UCSD-AML1 (cell line): ENCODE results near the gene TCF4.

Experiments used
- DNase-seq: peaks from one replicate; lab custom pipeline; 2025; ENCODE audit not compliant: unreplicated experiment; lab: John Stamatoyannopoulos, UW

Gene TCF4

DNA sequence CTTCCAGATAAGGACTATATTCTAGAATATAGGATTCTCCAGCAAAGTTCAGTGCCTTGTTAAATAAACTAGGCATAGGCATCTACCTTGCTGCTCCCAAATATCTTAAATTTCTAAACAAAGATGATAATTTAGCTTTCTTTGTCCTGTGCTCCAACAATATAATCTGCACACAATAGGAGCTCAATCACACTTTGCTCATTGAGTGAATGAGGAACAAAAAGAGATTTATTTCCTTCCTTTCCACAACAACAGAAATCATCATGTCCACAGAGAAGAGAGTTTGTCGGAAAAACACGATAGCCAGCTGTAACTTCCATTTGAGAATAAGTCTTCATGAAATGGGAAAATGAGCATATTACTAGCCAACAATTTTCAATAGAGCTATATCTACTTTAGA, 256.7 kb downstream of the TCF4 start:
- DNase-seq = no peak

DNA sequence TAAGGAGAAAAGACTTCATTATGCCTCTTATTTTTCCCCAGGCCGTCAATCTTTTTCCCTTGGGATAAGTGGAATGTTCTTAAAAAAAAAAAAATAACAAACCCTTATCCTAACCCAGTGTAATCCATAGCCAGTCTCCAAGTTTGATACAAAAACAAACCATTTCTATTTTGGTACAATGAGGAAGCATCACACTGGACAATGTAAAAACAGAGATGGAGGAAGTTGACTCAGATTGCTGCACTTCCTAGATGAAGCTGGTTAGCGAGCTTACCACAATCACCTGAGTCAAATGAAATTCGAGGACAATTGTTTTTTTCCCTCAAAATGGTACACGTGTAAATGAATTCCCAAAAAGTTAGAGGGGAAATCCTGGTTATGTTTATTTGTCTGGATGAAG, 259.7 kb downstream of the TCF4 start:
- no peak for DNase-seq

DNA sequence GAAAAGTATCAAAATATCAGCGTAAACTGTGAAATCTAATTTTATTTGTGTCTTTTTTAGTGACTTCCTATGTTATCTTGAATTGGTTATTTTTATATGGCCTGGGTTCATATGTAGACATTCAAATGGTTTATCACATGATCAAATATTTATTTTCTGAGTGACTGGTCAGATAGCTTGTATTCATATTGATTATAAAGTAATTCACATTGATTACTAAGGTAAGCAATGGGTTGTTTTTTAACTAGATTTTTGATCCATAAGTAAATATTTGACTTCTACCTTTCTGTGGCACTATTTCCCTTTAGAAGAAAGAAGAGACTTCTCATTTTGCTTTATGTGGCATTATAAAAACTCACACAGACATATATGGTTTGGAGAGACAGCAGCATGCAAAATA, 260.5 kb downstream of the TCF4 start:
- DNase-seq = no peak

DNA sequence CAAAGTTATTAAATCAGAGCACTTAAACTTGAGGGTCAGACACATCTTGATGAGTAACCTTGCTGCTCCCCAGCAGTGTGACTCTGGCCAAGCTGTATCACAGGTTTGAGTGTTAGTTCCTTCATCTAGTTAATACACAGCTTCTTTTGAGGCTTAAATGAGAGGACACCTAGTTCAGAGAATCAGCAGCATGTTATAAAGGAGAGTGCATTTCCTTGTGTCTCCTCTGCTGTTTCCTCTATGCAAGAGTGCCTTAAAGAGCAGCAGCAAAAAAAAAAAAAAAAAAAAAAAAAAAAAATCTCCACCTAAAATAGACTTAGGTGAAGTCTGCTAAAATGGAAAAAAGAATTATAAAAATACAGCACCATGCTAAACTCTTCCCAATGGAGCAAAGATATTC, 261.9 kb downstream of the TCF4 start:
- no peak for DNase-seq

DNA sequence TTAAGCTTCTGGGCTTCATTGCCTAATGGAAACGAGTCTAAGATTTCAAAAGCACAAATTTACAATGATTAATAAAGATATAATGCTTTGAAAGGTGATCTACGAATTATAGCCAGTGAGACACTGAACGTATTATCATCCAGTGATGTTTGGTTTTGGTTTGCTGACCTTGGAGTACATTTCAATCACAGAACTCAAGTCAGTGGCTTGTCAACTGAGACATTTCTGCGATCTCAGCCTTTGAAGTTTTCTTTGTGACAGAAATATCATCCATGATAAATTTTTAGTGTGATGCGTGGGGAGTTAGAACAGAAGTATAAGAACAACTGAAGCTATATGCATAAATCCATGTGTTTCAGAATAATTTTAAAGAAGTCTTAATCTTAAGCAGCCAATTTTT, 263.8 kb downstream of the TCF4 start:
- no peak for DNase-seq

DNA sequence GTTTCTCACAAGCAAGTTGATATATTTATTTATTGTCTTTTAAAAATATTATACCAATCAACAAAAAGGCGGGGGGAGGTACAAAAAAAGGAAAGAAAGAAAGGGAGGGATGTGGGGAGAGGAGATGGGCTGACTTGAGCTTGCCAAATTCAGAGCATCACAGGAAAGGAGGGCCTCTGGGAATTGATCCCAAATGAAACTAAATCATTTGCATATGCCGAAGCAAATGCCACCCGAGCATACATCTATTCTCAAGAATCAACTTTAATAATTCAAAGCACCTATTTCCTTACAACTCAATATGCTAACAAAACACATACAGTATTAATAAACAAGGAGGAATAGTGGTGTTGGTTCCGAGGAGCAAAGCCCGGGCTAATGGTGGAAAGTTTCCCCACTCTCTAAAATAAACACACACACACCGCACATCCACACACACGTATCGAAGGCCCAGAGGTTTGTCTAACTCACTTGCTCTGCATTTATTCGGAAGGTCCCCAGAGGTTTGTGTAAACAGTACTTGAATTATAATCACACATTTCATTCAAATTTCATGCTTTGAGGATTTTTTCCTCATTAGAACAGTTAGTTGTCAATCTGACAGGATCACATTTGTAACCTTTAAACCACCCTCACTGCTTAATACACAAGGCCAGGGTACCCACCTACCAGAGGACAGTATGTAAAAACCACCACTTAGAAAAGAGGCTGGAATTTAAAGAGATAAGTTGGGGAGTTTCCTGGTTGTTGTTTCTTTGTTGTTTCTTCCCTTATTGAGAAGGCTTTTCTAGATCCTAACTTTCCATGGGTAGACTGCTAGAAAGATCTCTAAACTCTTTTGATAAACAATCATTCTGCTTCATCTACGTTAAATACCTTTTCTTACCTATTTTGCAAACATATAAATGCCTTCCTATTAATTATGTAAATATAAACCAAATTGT, 264.7 kb downstream of the TCF4 start:
- DNase-seq = no peak

DNA sequence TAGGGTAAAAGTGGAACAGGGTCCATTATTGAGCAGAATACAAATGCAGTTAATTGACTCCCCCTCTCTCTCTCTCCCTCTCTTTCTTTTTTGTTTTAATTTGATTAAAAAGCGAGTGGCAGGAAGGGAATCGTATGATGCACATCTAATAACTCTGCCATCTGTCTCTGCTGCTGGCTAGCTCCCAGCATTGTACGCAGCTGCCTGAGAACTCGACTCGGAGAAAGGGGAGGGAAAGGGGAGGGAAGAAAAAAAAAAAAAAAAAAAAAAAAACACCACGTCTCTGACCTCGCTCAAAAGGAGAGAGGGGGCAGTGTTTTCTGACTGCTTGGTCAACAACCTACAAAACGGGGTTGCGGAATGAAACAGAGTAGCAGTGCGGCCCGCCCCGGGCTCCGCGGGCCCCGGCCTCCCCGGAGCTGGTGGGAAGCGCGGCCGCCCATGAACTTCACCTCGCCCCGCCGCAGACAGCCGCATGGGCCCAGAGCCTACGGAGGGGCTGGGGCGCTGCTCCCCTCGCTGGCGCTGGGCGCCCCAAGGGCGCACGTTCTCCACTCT, 265.7 kb downstream of the TCF4 start:
- no peak for DNase-seq

DNA sequence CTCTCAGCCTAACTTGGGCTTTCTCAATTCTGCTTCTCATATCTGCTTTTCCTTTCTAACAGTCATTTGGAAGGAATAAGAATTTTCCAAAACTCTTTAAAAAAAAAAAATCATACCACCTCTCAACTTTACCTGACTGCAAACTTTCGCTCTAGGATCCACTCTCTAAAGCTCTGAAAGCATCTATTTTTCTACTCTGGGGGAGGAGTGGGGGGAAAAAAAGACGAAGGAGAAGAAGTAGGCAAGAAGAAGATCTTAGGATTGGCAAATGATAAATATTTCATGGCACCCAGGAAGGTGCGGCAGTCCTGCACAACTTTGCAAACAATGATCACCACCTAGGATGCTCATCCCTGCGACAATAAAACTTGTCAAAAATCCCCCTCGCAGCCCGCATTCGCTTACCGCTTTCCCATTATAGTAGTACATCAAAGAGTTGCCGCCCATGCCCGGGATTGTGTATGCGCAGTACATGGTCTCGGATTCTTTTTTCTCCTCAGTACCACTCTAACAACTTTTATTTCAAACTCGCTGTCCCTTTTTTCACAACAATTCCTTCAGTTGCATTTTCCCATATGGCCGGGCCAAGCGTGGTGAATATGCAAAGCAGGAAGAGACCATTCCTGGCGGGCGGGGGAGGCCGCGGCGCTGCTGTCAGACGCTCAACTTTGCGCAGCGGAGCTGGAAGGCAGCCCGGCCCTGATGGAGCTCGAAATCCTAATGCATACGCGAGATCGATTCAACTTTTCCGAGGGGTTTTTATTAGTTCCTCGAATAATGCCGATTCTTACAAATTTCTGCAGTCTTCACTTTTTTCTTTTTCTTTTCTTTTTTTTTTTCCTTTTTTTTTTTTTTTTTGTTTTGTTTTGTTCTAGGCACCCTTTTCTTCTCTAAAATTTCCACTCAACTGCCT, 266.5 kb downstream of the TCF4 start:
- no peak for DNase-seq

DNA sequence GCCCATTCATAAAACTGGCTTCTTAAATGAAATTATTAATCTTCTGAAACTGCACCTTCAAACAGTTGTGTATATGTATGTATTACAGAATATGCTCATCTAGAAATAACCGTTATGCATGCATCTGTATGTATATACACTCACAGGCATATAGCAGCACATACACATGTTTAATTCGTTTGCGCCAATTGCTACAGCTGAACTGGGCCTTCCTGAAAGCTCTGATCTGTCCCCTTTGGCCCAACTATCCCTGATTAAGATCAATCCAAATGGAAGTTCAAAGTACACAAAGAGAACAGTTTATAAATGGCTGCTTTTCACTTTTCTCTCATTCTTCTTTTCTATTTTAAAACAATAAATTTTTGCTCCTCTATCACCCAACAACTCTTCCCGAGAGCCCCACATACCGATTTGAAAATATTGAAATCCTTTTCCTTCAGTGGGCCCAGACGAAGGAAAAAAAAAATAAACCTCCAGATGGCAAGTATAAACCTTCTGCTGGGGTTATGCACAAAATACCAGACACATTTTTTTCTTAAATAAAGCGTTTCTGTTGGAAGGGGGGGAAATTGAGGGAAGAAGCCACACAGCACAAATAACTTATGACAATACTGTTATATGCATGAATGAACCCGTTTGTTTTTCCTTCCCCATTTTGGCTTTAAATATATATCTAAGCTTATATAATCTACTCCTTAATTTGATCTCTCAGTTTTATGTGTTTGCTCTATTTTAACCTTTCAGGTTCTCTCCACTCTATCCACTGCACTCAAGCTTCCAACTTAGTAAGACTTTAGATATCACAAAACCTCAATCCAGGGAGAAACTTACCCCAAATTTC, 267.3 kb downstream of the TCF4 start:
- DNase-seq = no peak

DNA sequence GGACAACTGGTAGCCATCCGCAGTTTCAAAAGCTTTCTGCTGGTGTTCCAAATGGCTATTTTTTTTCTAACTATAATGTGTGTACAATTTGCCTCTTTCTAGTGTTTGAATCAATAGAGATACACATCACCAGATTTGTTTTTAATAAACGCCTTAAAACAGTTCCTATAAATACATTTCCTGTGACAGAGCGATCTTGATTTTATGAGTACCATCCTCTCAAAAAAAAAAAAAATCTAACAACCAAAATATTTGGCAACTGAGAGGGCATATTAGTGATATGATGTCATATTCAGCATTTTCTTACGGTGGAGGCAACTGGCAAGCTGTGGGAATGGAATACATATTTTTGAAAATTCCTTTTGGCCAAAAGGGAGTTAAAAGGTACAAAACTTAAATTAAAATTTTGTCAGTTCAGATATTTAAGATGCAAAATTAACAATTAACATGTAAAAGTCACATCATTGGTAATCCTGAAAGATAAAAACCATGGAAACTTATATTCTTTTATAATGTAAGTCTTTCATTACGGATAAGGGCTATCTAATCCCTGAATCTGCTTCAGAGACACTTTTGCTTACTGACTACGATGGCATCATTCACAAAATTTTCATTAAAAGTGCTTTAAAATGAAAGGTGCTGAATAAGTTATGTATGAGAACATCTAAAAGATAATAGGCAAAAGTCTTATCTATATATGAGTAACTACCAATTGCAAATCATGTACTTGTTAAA, 268.4 kb downstream of the TCF4 start:
- DNase-seq = no peak

DNA sequence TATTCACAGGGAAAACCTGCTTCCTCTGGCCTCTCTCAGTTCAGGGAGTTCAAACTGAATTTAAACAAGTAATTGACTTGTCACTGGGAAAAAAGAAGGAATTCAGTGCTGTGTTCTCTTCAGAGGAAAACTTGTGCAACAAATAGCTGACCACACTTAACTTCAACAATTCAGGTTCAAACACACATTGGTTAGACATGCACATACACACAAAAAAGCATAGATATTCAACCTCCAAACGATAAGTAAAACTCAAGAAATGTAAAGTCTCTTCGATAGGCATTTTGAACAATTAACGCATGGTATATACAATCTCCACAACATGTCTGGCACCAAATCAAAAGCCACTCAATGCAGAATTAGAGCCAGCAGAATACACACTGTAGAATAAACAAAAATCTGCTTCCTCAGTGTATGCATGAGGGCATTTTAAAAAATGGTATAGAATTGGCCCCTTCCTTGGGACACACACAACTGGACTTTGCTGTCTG, 269.0 kb downstream of the TCF4 start:
- no peak for DNase-seq

DNA sequence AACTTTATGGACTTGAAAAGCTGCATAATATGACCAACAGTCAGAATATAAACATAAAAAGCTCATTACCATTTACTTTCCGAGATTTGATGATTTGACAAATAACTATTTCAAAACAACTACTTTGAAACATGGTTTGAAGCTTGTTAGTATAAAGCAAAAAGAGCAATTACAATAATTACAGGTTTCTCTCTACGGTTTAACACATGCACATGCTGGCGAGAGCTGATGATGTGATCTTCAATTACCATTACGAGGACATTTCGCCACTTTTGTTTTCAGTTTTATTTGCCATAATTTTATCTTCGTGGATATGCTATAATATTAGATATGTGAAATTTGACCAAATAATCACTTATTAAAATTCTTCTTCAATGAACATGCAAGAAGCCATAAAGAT, 270.1 kb downstream of the TCF4 start:
- DNase-seq = no peak

DNA sequence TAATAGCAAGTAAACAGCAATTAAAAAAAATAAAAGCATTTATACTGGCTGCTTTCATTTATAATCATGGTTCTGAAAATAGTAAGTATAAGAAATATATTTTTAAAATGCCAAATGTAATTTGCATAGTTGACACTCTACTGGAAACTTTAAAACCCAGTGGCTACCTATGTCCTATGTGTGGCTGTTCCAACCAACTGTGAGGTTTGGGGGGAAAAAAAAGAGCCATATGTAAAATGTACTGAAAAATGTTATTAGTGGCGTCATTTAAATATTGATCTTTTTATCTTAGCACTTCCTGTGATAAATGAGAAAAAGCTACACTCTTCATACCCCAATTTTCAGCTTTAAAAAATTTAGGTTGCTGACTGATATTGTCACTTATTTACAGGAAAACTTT, 270.7 kb downstream of the TCF4 start:
- DNase-seq = no peak

DNA sequence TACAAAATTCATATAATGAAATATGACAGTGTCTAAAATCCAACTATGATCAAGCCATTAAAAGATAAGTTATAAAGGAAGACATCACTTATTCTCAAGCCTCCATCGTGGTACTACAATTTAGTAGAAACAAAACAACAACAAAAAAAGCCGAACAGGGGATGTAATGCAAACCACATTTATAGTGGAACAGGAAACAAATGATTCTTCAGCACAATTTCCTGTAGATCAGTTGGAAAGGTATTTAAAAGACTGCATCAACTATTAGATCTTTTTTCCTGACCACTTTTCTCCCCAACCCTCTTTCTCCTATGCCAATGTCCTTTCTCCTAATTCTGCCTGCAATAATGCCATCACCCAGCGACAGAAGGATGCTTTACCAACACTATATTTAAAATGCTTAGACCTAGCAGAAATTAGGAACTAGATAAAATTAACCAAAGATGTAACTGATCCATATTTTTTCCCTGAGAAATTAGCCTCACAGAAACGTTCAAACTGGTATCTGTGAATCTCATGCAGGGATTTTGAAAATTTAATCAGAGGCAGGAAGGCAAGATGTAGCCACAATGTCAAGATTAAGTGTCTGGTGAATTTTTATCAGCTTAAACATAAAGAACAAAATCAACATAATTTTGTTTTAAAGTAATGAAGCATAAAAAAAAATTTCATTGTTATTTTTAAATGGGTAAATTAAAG, 271.4 kb downstream of the TCF4 start:
- DNase-seq = no peak

DNA sequence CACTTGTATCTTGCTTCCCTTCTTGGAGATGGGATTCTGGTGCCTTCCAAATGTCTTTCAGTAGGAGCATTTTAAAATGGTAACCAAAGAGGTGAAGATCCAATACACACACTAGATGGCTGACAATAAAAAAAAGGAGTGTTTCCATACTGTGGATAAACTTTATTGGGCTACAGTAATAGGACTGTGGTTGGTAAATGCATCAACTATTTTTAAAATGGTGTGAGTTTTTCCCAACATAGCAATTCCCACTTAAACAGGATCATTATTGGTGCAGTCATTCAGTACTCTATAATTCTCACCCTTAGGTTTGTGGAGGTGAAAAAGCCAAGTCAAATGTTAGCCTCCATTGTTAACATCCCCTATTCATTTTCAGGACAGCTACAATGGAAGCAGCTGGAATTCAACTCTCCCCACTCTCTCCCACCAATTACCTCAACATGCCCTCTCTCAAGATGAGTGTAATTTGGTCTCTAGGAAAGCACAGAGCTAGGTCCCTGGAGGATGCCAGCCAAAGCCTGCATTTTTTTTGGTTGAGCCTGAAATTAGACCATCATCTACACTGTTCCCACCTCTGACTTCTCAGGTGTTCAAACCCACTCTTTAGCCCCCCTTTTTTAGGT, 273.3 kb downstream of the TCF4 start:
- no peak for DNase-seq

DNA sequence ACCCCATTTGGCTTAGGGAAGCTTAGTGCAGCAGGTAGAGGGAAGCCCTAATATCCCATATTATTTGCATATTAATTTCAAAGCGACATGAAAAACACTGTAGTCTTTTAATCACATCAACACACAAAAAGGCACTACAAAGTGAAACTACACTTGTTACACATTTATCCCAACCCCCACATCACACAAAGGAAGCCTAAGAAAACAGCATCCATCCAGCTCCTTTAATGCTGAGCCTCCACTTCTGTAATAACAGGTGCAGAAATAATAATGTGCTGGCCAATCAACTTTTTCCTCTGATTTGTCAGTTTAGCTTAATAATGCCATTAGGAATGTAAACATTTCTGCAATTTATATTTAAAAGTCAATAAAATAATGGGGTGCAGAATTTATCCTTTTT, 274.0 kb downstream of the TCF4 start:
- DNase-seq = no peak

DNA sequence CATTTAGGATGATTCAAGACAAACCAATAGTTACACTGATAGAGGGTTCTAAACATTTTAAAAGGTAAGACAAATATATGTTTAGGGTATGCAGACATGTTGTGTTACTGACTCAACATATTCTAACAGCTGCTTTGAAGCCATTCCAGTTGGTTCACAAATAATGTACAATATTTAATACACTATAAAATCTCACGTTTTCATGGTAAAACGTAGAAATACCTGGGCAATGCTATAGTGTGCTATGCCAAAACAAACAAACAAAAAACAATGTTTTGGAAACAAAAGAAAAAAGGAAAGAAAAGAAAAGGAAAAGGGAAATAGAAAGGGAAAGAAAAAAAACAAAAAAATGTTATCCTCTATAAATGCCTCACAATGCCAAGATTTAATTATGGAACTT, 277.1 kb downstream of the TCF4 start:
- DNase-seq = no peak

DNA sequence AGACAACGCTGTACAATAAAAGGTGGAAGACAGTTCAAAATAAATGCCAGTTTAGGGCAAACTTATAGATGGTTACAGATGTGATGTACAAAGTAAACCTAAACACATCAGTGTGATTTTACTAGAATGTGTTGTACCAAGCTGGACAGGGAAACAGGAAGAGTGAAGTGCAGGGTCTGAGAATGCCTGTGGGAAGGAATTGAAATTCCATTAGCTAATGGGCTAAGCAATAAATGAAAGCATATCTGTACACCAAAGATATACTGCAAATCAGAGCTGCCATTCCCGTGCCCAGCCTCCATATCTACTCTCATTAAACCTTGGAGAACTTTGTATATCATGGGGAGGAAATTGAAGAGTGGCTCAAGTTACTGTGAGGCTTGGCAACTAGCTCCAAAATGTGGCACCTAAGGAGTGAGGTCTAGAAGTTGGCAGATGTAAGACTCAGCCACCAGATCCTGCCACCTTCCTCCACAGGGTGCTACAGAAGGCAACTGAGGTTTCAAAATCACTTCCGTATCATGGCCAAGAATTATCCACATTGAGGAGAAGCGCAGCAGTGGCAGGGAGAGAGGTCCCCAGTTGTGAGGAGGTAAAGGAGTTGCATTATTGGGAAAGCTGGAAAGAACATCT, 277.8 kb downstream of the TCF4 start:
- DNase-seq = no peak
